ENCODE measurements around the gene DPYD.

The DPYD gene

DNA sequence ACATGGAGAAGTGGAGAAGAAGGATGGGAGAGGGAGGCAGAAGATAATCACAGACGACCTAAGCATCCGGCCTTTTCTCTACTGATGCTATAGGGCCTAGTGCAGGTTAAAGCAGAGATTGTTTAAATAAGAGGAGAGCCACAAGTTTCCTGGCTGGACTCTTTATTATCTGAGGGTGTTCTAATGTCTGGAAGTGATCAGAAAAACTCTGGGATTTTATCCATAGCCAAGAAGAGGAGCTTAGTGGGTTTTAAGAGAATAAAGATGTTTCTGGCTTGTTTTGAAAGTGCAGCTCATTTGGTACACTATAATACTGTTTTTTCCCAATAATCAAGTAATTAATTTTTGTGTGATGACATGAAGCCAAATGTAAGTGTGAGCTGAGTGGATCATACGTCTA is 780.2 kb downstream of the DPYD start:
- no peak for DNase-seq
- TF ChIP-seq POLR2A (IDR thresholded peaks at IDR 0.05; ENCODE audit: low read length) (no peak), GATA1 (IDR thresholded peaks at IDR 0.05; ENCODE audit: low read depth, low read length) (no peak)

DNA sequence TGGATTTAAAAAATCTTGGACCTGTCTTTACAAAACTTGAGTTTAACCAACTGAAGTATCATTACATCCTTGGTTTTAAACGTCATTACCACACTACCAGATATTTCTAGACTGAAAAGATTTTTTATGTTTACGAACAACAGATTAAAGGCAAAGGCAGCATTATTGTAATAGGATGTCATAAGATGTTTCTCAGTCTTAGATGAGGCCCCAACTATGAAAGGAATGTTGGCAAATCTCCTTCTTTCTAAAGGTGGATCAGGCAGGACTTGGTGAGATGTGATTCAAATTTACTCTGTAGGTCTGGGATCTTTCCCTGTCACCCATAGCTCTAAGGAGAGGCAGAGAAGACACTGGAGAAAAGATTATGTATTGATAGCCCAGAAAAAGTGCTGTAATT is 781.3 kb downstream of the DPYD start:
- no peak for DNase-seq
- TF ChIP-seq GATA1 (IDR thresholded peaks at IDR 0.05; ENCODE audit: low read depth, low read length) (no peak), POLR2A (IDR thresholded peaks at IDR 0.05; ENCODE audit: low read length) (no peak)

DNA sequence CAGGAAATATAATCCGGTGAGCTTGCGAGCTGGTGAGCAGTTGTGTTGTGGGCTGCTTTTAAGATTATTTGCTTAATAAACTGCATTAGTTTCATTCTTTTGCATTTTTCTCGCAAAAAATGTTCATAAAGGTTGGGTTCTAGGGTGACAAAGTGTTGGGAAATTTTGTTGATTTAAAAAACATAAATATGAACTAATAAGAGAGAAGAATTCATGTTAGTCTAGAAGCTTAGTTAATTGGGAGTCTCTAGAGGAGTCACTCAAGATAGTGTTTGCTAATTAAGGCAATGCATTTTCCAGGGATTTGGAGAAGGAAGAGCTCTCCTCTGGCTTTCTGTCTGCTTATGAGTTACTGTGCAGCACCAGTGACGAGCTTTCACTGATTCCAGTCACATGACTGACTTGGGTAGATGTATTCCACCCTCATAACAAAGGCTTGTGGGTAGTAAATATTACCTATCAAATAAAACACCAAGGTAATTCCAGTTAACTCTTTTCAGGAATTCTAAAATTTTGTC is 782.3 kb downstream of the DPYD start:
- TF ChIP-seq GATA1 (IDR thresholded peaks at IDR 0.05; ENCODE audit: low read depth, low read length) (no peak), POLR2A (IDR thresholded peaks at IDR 0.05; ENCODE audit: low read length) (no peak)
- DNase-seq = no peak

DNA sequence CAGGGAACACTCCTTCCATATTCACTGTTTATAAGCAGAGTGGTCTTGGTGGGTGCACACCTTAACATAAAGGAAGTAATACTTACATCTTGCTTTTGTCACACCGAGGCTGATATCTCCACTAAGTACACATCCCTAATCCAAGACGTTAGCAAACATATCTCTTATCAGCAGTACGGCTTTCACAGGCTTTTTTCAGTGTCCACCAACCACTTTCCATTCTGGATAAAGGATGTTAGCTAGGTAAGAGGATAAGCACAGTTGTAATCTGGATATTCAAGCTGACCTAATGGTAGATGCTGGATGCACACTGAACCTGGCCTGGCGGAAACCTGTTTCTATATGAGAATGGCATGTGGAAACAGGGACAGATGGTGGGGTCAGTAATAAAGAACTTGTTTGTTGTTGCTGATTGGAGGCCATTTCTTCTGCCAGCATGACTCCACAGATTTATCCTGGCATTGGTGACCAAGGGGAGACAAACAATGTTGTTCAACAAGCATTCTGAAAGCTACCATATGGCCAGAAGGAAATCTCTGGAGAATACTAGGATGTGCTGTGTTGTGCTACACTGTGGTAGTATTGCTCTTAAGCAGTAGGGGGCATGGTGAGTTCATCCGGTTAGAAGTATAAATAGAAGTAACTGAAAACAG is 782.8 kb downstream of the DPYD start:
- TF ChIP-seq GATA1 (IDR thresholded peaks at IDR 0.05; ENCODE audit: low read depth, low read length) = no peak
- no peak for TF ChIP-seq POLR2A (IDR thresholded peaks at IDR 0.05; ENCODE audit: low read length)
- DNase-seq = peak; percentile 3 to 7

DNA sequence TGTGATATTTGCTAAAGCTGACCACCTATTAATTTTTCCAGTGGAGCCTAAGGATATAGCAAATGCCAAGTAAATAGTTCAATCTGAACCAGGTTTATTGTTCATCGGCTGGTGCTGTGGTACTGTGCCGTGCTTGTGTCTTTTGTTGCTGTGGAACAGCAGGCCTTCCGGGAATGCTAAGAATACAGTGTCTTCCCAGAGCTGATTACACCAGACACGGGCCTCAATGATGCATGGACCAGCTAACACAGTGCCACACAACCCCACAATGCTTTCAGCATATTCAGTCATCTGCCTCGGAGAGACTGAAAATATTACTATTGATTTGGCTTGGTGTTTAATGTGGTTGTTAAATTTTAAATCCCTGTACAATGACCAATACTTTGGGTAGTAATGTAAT is 783.8 kb downstream of the DPYD start:
- TF ChIP-seq GATA1 (IDR thresholded peaks at IDR 0.05; ENCODE audit: low read depth, low read length) (no peak), POLR2A (IDR thresholded peaks at IDR 0.05; ENCODE audit: low read length) (no peak)
- no peak for DNase-seq

DNA sequence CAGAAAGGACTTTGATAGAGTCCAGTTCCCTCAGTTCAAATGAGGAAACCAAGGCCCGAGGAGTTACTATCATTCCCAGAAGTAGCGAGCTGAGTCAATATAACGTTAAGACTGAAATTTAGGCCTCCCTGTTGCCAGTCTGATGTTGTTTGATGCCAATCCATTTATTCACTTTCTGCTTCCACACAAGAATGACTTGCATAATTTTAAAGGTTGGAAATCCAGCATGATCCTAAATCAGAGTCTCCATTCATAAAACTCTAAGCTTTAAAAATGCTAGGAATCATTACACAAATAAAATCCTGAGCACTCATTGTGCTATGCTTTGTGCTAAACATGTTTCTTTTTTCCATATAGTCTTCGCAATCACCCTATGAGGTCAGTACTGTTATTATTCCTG is 784.9 kb downstream of the DPYD start:
- TF ChIP-seq GATA1 (IDR thresholded peaks at IDR 0.05; ENCODE audit: low read depth, low read length) = no peak
- no peak for TF ChIP-seq POLR2A (IDR thresholded peaks at IDR 0.05; ENCODE audit: low read length)
- DNase-seq = no peak

DNA sequence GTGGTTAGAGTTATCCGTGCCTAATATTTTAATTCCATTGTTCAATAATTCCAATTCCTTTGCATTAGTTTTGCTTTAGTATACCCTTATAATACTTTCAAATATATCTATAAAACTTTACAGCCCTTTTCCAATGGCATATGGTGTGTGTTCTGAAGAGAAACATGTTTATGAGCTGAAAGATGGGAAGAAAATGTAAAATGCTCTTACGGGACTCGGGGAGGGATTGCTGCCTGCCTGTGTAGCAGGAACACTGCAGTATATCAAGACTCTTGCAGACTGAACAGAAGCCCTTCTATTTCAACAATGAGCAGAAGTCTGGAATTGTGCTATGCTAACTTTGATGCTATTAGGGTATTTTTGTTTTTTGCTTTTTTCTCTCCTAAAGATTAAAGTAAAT is 792.4 kb downstream of the DPYD start:
- TF ChIP-seq GATA1 (IDR thresholded peaks at IDR 0.05; ENCODE audit: low read depth, low read length) (no peak), POLR2A (IDR thresholded peaks at IDR 0.05; ENCODE audit: low read length) (no peak)
- no peak for DNase-seq

DNA sequence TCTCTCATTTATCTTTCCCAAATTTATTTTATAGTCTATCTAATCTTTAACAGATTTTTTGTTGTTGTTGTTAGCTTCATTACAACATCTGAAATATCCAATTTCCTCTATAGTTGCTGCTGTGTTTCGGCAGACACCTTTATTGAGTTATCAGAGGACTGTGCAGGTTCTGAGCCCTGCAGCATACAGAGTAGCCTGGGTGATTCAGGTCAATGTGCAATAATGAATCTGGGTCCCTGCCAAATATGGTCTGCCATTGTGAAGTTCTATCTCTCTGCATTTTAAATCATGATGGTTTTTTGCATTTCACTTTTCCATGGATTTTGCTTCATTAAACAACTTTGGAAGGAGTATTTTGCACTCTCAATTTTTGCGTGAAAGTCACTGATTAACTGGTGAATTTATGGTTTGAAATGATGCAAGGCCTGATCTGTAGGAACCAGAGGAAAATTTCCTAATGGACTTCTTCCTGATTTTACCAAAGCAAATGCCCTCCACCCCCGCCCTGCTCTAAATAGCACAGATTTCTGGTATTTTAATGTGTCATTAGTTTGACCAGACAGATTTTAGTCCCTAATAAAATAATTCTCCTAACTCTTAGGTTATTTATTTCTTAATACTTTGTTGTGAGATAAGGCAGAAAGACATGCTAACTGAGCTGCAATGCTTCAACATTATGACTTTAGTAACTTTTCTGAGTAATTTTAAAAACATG is 797.0 kb downstream of the DPYD start:
- no peak for TF ChIP-seq GATA1 (IDR thresholded peaks at IDR 0.05; ENCODE audit: low read depth, low read length)
- TF ChIP-seq POLR2A (IDR thresholded peaks at IDR 0.05; ENCODE audit: low read length) = no peak
- no peak for DNase-seq

DNA sequence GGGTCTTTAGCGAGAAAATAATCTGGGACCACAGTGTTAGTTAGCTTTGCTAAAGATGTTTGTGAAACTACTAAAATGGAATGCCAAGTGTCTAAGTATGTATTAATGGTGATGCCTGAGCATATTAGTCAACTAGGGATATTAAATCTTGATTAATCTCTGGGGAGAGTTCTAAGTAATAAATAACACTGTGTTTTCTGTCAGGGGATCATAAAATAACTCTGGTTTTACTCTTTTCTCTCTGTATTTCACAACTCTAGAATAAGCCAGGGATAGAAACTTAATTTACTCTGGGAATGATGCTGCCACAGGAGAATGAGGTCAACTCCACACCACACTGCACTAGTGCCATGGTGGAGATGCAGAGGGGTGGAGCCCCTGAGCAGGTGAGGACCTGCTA is 800.0 kb downstream of the DPYD start:
- DNase-seq = no peak
- TF ChIP-seq POLR2A (IDR thresholded peaks at IDR 0.05; ENCODE audit: low read length) (no peak), GATA1 (IDR thresholded peaks at IDR 0.05; ENCODE audit: low read depth, low read length) (no peak)

DNA sequence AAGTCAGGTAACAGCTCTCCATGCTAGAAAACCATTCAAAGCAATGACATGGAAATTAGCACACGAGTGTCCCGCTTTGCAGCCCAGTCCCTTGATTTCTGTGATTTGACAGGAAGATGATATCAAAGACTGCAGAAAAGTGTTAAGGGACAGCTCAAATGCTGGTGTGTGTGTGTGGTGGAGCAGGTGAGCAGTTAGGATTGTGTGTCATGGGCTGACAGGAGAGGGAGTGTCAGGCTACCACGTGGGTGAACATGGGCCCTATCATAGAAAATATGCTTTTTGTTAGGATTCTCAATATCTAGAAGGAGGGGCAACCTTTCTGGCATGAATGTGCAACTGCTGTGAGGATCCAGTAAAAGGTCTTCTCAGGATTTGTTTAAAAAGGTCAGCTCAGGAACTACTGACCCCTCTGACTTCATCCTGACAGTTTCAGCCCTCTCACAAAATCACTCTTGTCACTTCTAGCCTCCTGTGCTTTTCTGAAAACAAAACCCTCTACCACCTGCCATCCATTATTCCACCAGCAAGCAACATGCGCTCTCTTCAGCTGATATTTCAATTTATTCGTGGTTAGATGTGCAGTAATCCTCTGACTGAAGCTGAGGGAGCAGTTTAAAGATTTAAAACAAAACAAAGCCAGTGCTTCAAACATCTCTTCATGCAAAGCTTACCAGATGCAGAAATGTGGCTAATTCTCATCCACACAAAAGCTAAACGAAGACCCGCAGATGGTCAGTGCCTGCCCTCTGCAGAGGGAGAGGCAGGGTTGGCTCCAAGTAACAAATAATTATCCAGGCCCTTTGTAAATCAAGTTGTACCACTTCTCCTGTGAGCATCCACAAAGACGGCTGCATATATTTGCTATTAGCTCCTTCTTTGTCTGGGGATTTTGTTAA is 801.3 kb downstream of the DPYD start:
- TF ChIP-seq POLR2A (IDR thresholded peaks at IDR 0.05; ENCODE audit: low read length) (no peak), GATA1 (IDR thresholded peaks at IDR 0.05; ENCODE audit: low read depth, low read length) (no peak)
- DNase-seq = no peak

DNA sequence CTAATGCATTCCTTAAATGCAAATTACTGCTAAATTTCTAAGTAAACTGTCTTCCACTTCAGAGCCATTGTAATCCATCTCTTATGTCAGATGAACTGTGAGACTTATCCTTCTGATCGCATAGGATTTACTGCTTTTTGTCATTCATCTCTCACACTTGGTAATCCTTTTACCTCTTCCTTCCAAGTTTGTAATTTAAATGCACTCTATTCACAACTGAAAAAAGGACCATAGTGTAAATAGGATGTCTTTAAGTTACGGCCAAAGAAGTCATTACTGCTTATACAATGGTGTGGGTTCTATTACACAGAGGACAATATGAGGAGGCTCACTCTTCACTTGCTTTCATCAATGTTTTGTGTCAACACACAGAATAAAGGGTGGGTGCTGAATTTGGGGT is 806.0 kb downstream of the DPYD start:
- TF ChIP-seq GATA1 (IDR thresholded peaks at IDR 0.05; ENCODE audit: low read depth, low read length) (no peak), POLR2A (IDR thresholded peaks at IDR 0.05; ENCODE audit: low read length) (no peak)
- no peak for DNase-seq

DNA sequence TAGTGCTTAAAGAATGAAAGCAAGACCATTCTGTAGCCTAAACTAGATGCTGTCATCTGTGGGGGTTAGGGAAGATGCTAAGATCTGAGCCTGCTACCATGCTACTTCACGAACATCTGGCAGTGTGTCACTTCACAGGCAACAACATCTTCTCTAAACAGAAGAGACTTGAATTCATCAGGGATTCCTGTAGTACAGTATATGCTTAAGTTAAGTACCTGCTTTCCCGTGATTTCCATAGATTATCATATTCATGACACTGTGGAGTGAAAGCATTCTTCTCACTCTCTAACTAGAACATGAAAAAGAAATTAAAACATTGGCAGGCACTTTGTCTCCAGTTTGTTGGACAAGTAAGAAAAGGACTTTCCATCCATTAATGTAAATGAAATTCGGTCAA is 808.4 kb downstream of the DPYD start:
- TF ChIP-seq POLR2A (IDR thresholded peaks at IDR 0.05; ENCODE audit: low read length) = no peak
- no peak for TF ChIP-seq GATA1 (IDR thresholded peaks at IDR 0.05; ENCODE audit: low read depth, low read length)
- no peak for DNase-seq

DNA sequence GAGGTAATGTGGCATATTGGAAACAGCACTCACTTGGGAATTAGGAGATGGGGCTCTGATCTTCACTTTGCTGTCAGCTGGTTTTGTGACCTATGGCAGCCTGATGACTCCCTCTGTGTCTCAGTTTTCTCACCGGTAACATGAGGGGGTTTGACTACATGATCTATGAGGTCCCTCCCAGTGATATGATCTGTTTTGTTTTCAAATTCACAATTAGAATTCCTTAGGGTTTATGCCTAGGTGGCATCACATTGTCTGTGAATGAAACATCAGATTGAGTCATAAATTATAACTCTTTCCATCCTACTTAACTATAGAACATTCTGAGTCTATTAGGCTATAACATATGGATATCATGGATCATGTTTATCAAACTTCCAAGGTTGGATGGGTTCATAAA is 812.7 kb downstream of the DPYD start:
- no peak for DNase-seq
- TF ChIP-seq GATA1 (IDR thresholded peaks at IDR 0.05; ENCODE audit: low read depth, low read length) = no peak
- no peak for TF ChIP-seq POLR2A (IDR thresholded peaks at IDR 0.05; ENCODE audit: low read length)

DNA sequence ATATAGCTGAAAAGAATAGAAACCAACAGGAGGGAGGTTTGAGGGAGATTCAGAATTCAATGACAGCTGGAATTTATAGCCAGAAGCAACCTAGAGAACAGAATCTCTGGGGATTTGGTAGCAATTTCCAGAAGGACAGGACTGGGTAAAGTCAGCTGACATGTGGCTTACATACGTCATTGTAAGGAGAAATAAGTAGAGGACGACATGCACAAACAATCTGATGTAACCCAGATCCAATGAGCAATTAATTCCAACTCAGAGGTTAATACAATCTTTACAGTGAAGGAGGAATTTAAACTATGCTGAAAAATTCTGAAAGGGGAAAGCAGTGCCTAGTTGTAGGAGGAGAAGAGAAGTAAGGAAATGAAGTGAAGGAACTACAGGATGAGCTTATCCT is 815.3 kb downstream of the DPYD start:
- no peak for DNase-seq
- TF ChIP-seq GATA1 (IDR thresholded peaks at IDR 0.05; ENCODE audit: low read depth, low read length) = no peak
- no peak for TF ChIP-seq POLR2A (IDR thresholded peaks at IDR 0.05; ENCODE audit: low read length)
